Osteoblast (primary cell): ENCODE measurements around the gene ATP10A. TPM values are rescaled to one million over a fixed set of nuclear protein-coding genes. Genes with fewer than 3 reads are reported as not detected.
A peak's percentile ranks its signal among the peaks of the same experiment; 100 is the strongest.

Experiments used
- DNase-seq: peaks from one replicate; pipeline ENCODE4 v3.0.0; 2011; ENCODE audit warnings: low spot score, mixed read lengths; ENCODE audit not compliant: insufficient read length; ENCODE audit errors: missing footprints
- H2AFZ ChIP-seq: 2 replicates; pipeline ENCODE4 v1.6.0; 2011; ENCODE audit warnings: mild to moderate bottlenecking, low read length
- H3K27ac ChIP-seq: 2 replicates; pipeline ENCODE4 v1.5.1; 2011; ENCODE audit warnings: mild to moderate bottlenecking, low read depth, low read length, moderate library complexity
- H3K27me3 ChIP-seq: 2 replicates; pipeline ENCODE4 v1.6.0; 2012; ENCODE audit warnings: mild to moderate bottlenecking, control low read depth, inconsistent platforms, low read length, moderate library complexity; ENCODE audit not compliant: insufficient read depth
- H3K36me3 ChIP-seq: 2 replicates; pipeline ENCODE4 v1.5.1; 2011; ENCODE audit warnings: mild to moderate bottlenecking, low read length, control low read depth, moderate library complexity; ENCODE audit not compliant: insufficient read depth
- H3K4me1 ChIP-seq: 2 replicates; pipeline ENCODE4 v1.5.1; 2011; ENCODE audit warnings: mild to moderate bottlenecking, low read length, control low read depth, moderate library complexity; ENCODE audit not compliant: insufficient read depth
- H3K4me2 ChIP-seq: 2 replicates; pipeline ENCODE4 v1.6.0; 2011; ENCODE audit warnings: mild to moderate bottlenecking, low read length; ENCODE audit not compliant: insufficient read depth
- H3K4me3 ChIP-seq: fragments of 200-600 bp; sonication (generic); 3 replicates; pipeline ENCODE4 v1.5.1; 2012; ENCODE audit warnings: mild to moderate bottlenecking, low read length, inconsistent platforms; ENCODE audit not compliant: insufficient read depth
- H3K79me2 ChIP-seq: 2 replicates; pipeline ENCODE4 v1.6.0; 2012; ENCODE audit warnings: mild to moderate bottlenecking, low read length, control low read depth, inconsistent platforms; ENCODE audit not compliant: insufficient read depth
- H3K9me3 ChIP-seq: 2 replicates; pipeline ENCODE4 v1.5.1; 2011; ENCODE audit warnings: low read depth, low read length, control low read depth
- H4K20me1 ChIP-seq: 2 replicates; pipeline ENCODE4 v1.6.0; 2012; ENCODE audit warnings: mild to moderate bottlenecking, low read length, control low read depth; ENCODE audit not compliant: insufficient read depth
- CTCF ChIP-seq: IDR thresholded peaks from 2 replicates; pipeline ENCODE4 v1.5.1; 2011; ENCODE audit warnings: mild to moderate bottlenecking, low read depth, low read length, moderate library complexity; ENCODE audit errors: extremely low read depth
- total RNA-seq: library from RNA; depleted of rRNA; stranded (reverse); fragments of >200 nt; gene quantifications from 2 replicates; pipeline ENCODE4 v1.2.3, GENCODE V29; 2012

ATP10A gene
- total RNA-seq, 1 donor = 32.9 TPM

DNA sequence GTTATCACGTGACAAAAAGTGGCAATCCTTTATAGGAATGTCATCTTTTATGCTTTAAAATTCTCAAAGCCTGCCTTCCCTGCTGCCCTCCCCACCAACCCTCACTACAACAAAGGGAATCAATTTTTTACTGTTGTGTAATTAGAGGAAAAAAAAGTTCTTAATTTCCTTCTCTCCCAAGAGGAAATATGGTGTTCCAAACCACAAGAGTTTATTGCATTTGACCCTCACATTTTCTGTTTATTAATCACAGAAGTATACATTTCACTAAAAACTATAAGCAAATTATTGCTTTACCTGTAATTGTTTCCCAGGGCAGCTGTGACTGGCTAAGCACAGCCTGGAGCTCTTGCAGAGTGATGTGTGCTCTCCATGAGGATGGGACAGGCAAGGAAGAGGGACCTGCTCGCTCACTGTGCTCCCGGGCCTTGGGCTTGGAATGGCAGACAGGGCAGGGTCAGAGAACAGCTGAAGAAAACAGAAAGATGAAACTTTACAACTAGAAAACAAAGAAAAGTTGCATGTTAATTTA, 31.3 kb upstream of the ATP10A start:
- no peaks in the 10 kb centered on the region for H3K9me3 ChIP-seq
- H3K4me1 ChIP-seq = peaks cover 15% of the 10 kb centered on the region
- no peak overlapping the region for H3K4me2 ChIP-seq
- no peak overlapping the region for H3K4me3 ChIP-seq
- H3K79me2 ChIP-seq = no peaks in the 10 kb centered on the region
- H3K36me3 ChIP-seq = no peaks in the 10 kb centered on the region
- H3K27me3 ChIP-seq = no peaks in the 10 kb centered on the region
- H2AFZ ChIP-seq = no peak overlapping the region
- no peaks in the 10 kb centered on the region for H4K20me1 ChIP-seq
- no peak for DNase-seq
- no peak overlapping the region for H3K27ac ChIP-seq
- no peak for TF ChIP-seq CTCF

DNA sequence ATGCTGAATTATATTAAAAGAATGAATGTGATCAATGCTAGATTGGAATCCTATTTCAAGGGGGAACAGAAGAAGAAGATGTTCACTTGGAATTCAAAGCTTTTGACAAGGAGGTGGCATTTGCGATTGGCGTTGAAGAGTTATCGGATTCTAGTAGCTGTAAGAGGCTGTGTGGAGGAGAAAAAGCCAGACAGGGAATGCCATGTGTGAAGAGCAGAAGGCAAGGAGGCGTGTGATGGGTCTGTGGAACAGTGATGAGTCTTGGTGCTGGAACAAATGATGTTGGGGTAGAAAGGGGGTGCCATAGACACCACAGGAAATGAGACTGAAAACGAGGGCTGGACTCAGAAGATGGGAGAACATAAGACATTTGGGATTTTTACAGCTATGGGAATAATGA, 30.5 kb upstream of the ATP10A start:
- no peak for DNase-seq
- no peak for TF ChIP-seq CTCF

GRCh38 chr15:25892126-25892525, 29.0 kb upstream of the ATP10A start:
- no peak overlapping the region for H3K27ac ChIP-seq

More for the DNA sequence above, 30.5 kb upstream of the ATP10A start:
- Histone ChIP-seq H2AFZ (no peak overlapping the region), H3K27me3 (no peaks in the 10 kb centered on the region), H3K4me2 (no peak overlapping the region), H3K36me3 (no peaks in the 10 kb centered on the region), H4K20me1 (no peaks in the 10 kb centered on the region), H3K27ac (no peak overlapping the region), H3K4me3 (no peak overlapping the region), H3K4me1 (peaks cover 15% of the 10 kb centered on the region), H3K9me3 (no peaks in the 10 kb centered on the region), H3K79me2 (no peaks in the 10 kb centered on the region)

GRCh38 chr15:25891081-25891480, 28.0 kb upstream of the ATP10A start:
- no peak for DNase-seq
- no peak overlapping the region for H3K4me3 ChIP-seq
- no peak for TF ChIP-seq CTCF
- peaks cover 15% of the 10 kb centered on the region for H3K4me1 ChIP-seq
- H3K79me2 ChIP-seq = no peaks in the 10 kb centered on the region
- H4K20me1 ChIP-seq = no peaks in the 10 kb centered on the region
- no peak overlapping the region for H3K27ac ChIP-seq
- H2AFZ ChIP-seq = no peak overlapping the region
- no peaks in the 10 kb centered on the region for H3K9me3 ChIP-seq
- H3K27me3 ChIP-seq = no peaks in the 10 kb centered on the region
- no peaks in the 10 kb centered on the region for H3K36me3 ChIP-seq
- no peak overlapping the region for H3K4me2 ChIP-seq

More at GRCh38 chr15:25892126-25892525, 29.0 kb upstream of the ATP10A start:
- no peaks in the 10 kb centered on the region for H4K20me1 ChIP-seq
- no peaks in the 10 kb centered on the region for H3K36me3 ChIP-seq
- DNase-seq = no peak
- H3K4me1 ChIP-seq = peaks cover 15% of the 10 kb centered on the region
- H3K9me3 ChIP-seq = no peaks in the 10 kb centered on the region
- H3K27me3 ChIP-seq = no peaks in the 10 kb centered on the region
- H3K4me3 ChIP-seq = no peak overlapping the region
- H3K79me2 ChIP-seq = no peaks in the 10 kb centered on the region
- no peak for TF ChIP-seq CTCF
- H2AFZ ChIP-seq = peak overlapping the region; percentile 12
- no peak overlapping the region for H3K4me2 ChIP-seq
